CD4-positive, alpha-beta T cell (primary cell): Measurements from ENCODE around the gene SIRPB1. TPM values are rescaled to one million over a fixed set of nuclear protein-coding genes. Genes with fewer than 3 reads are reported as not detected.

Experiments
- ATAC-seq: fragments of 200-7000 bp; cut with Tn5 transposase; one replicate; pipeline ENCODE4 v1.10.0; 2022; ENCODE audit warnings: mild to moderate bottlenecking; ENCODE audit not compliant: poor library complexity
- CTCF ChIA-PET: fragments of 350-600 bp; sonication (Branson Sonifier 250); formaldehyde crosslinking; loops from one replicate; lab custom pipeline; 2021; ENCODE audit warnings: antibody characterized with exemption, inconsistent platforms; lab: Charles Lee
- POLR2A ChIA-PET: fragments of 350-600 bp; sonication (Branson Sonifier 250); formaldehyde crosslinking; loops from one replicate; lab custom pipeline; 2021; ENCODE audit warnings: antibody characterized with exemption, inconsistent platforms; lab: Charles Lee
- DNase-seq, 14 experiments: peaks; one replicate each; pipeline ENCODE4 v3.0.0-alpha.2; 2013 to 2020; ENCODE audit warnings: mixed read lengths in 2 of 14
- H3K27ac ChIP-seq, 2 donors: one replicate each; pipeline versions ENCODE4 v1.5.1 to v1.7.0; 2013; ENCODE audit warnings: low read length in 2 of 2, low read depth in 1 of 2, mild to moderate bottlenecking in 1 of 2
- H3K27me3 ChIP-seq, 2 experiments: 1 replicate in 1 of 2; 2 replicates in 1 of 2; pipeline versions ENCODE4 v1.6.1 to v1.7.0; 2013; ENCODE audit warnings: low read length in 2 of 2, control low read depth in 1 of 2, mild to moderate bottlenecking in 1 of 2, moderate library complexity in 1 of 2; ENCODE audit not compliant: insufficient read depth in 2 of 2, control insufficient read depth in 1 of 2
- H3K36me3 ChIP-seq: one replicate; pipeline ENCODE4 v1.6.1; 2013; ENCODE audit warnings: low read length, control low read depth; ENCODE audit not compliant: insufficient read depth
- H3K4me1 ChIP-seq: one replicate; pipeline ENCODE4 v1.6.1; 2013; ENCODE audit warnings: low read length, control low read depth; ENCODE audit not compliant: insufficient read depth
- H3K4me3 ChIP-seq: one replicate; pipeline ENCODE4 v1.5.1; 2013; ENCODE audit warnings: mild to moderate bottlenecking, low read length, moderate library complexity
- H3K9me3 ChIP-seq, 2 experiments: 1 replicate in 1 of 2; 2 replicates in 1 of 2; pipeline versions ENCODE4 v1.6.1 to v1.7.0; 2013; ENCODE audit warnings: low read length in 2 of 2, mild to moderate bottlenecking in 2 of 2, control low read depth in 1 of 2, moderate library complexity in 1 of 2; ENCODE audit not compliant: control insufficient read depth in 1 of 2, insufficient read depth in 1 of 2
- H3K27ac Mint-ChIP-seq: one replicate; pipeline ENCODE4 v1.8.0; 2020; ENCODE audit warnings: mixed read lengths
- H3K27me3 Mint-ChIP-seq: one replicate; pipeline ENCODE4 v1.8.0; 2021; ENCODE audit warnings: mixed read lengths
- H3K36me3 Mint-ChIP-seq: one replicate; pipeline ENCODE4 v1.8.0; 2021; ENCODE audit warnings: low read depth, mixed read lengths
- H3K4me1 Mint-ChIP-seq: one replicate; pipeline ENCODE4 v1.8.0; 2021; ENCODE audit warnings: low read depth, mixed read lengths
- H3K4me3 Mint-ChIP-seq: one replicate; pipeline ENCODE4 v1.8.0; 2020; ENCODE audit warnings: mild to moderate bottlenecking, mixed read lengths
- H3K9me3 Mint-ChIP-seq: one replicate; pipeline ENCODE4 v1.8.0; 2020; ENCODE audit warnings: mixed read lengths
- CTCF ChIP-seq: fragments of 200-600 bp; IDR thresholded peaks from one replicate; pipeline ENCODE4 v1.8.0; 2022; ENCODE audit warnings: antibody characterized with exemption, mild to moderate bottlenecking
- intact Hi-C, 2 experiments: fragments of 100-400 bp; cut with DNase I in 1 of 2; cut with micrococcal nuclease in 1 of 2; formaldehyde crosslinking; loops; one replicate each; pipeline versions ENCODE4 v1.15.1 to v1.9.0; 2023 to 2025; cut with DNase I, micrococcal nuclease
- total RNA-seq, 174 experiments: library from RNA in 2 of 174; stranded (reverse) in 2 of 174; gene quantifications; one replicate each; pipeline ENCODE4 v1.2.3 and lab custom pipeline; 2021 to 2026

The SIRPB1 gene
- total RNA-seq, 2 experiments from 2014 or later: 7.8 to 8.6 TPM

DNA sequence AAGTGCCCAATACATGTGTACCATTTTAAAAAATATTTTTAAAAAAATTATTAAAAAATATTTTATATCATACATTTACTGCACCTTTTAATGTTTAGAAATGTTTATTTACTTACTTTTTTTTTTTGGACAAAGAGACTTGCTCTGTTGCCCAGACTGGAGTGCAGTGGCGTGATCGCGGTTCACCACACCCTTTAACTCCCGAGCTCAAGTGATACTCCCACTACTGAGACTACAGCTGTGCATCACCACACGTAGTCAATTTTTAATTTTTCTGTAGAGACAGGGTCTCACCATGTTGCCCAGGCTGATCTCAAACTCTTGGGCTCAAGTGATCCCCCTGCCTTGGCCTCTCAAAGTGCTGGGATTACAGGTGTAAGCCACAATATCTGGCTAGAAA, 47.0 kb upstream of the SIRPB1 start:
- Mint-ChIP-seq H3K9me3 (no peaks in the 10 kb centered on the region), H3K27ac (peak overlapping the region; percentile 95), H3K4me1 (peaks cover 98% of the 10 kb centered on the region), H3K4me3 (peak overlapping the region; percentile 4), H3K27me3 (no peaks in the 10 kb centered on the region), H3K36me3 (peaks cover 24% of the 10 kb centered on the region)
- Histone ChIP-seq H3K27ac (peak overlapping the region in 1 of 2 donors; percentile 28), H3K36me3 (no peaks in the 10 kb centered on the region), H3K27me3 (no peaks in the 10 kb centered on the region), H3K4me1 (peaks cover 79% of the 10 kb centered on the region), H3K4me3 (no peak overlapping the region), H3K9me3 (peaks cover 0 to 4% of the 10 kb centered on the region in 2 experiments)
- ATAC-seq (no peak), DNase-seq (peak in 1 of 14 experiments; percentile 38)
- no peak for TF ChIP-seq CTCF
- ChIA-PET CTCF (no interaction called here), POLR2A (interaction anchor here (1.0 to 2.1 kb wide), 5 partner anchors 9 to 35 kb away, joined by 3 to 12 read pairs (median 4); partner anchors contain the start of gene SIRPG)
- intact Hi-C loops: no loop called here

GRCh38 chr20:1665345-1665744, 45.5 kb upstream of the SIRPB1 start:
- no peak for TF ChIP-seq CTCF
- no peaks in the 10 kb centered on the region for H3K9me3 Mint-ChIP-seq
- Histone ChIP-seq H3K36me3 (no peaks in the 10 kb centered on the region), H3K4me3 (peak overlapping the region; percentile 27), H3K27ac (peak overlapping the region; percentile 42 to 48), H3K9me3 (no peaks in the 10 kb centered on the region), H3K27me3 (no peaks in the 10 kb centered on the region), H3K4me1 (peaks cover 81% of the 10 kb centered on the region)
- ChIA-PET POLR2A (interaction anchor here (0.7 to 2.5 kb wide), 13 partner anchors 9 to 88 kb away, joined by 3 to 19 read pairs (median 6); no protein-coding TSS in a partner anchor), CTCF (no interaction called here)
- peak overlapping the region; percentile 95 for H3K27ac Mint-ChIP-seq
- ATAC-seq (no peak), DNase-seq (no peak)
- intact Hi-C loops: loop anchor here in 1 of 2 experiments (2.0 kb wide), 1 partner anchor 15 kb away; no protein-coding TSS in a partner anchor
- H3K36me3 Mint-ChIP-seq: peaks cover 14% of the 10 kb centered on the region
- peak overlapping the region; percentile 83 for H3K4me3 Mint-ChIP-seq
- peaks cover 98% of the 10 kb centered on the region for H3K4me1 Mint-ChIP-seq
- no peaks in the 10 kb centered on the region for H3K27me3 Mint-ChIP-seq

GRCh38 chr20:1664911-1665310, 45.1 kb upstream of the SIRPB1 start:
- Mint-ChIP-seq H3K4me3 (peak overlapping the region; percentile 83), H3K27me3 (no peaks in the 10 kb centered on the region), H3K27ac (peak overlapping the region; percentile 95), H3K36me3 (peaks cover 13% of the 10 kb centered on the region), H3K4me1 (peaks cover 98% of the 10 kb centered on the region), H3K9me3 (no peaks in the 10 kb centered on the region)
- DNase-seq (peak in 13 of 14 experiments; percentile 22 to 86 (median 58)), ATAC-seq (peak; percentile 80)
- Histone ChIP-seq H3K4me3 (peak overlapping the region; percentile 27), H3K4me1 (peaks cover 82% of the 10 kb centered on the region), H3K27me3 (no peaks in the 10 kb centered on the region), H3K27ac (peak overlapping the region; percentile 42 to 48), H3K9me3 (no peaks in the 10 kb centered on the region), H3K36me3 (no peaks in the 10 kb centered on the region)
- TF ChIP-seq CTCF: no peak
- POLR2A ChIA-PET: interaction anchor here (0.7 to 2.5 kb wide), 15 partner anchors 9 to 198 kb away, joined by 3 to 19 read pairs (median 4); partner anchors contain the start of gene NSFL1C
- intact Hi-C loops: loop anchor here in 1 of 2 experiments (2.0 kb wide), 1 partner anchor 14 kb away; no protein-coding TSS in a partner anchor
- CTCF ChIA-PET: no interaction called here
